ENCODE results near the gene HOXB5. TPM values are rescaled to one million over a fixed set of nuclear protein-coding genes. Genes with fewer than 3 reads are reported as not detected.
A peak's percentile ranks its signal among the peaks of the same experiment; 100 is the strongest.

HOXB5 gene
- total RNA-seq, 1 experiment from 2014 or later, result 5.9 TPM

DNA sequence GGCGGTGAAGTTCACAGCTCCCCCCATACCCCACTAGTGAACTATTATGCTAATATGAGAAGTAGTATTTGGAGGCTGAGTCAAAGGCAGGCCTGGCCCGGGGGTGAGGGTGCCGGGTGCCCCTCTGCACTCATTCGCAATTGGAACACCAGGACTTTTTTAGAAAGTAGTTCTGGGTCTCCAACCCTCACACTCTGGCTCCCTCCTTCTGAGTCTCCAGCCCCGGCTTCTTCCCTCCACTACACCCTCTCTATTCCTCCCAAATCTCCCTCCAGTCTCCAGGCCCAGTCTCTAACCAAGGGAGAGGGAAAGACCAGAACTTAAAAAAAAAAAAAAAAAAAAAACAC, 37.4 kb downstream of the HOXB5 start:
- H3K27ac ChIP-seq (ENCODE audit: low read depth, low read length, poor library complexity, severe bottlenecking), result peak overlapping the region; percentile 26
- intact Hi-C loops (cut with micrococcal nuclease; ENCODE audit: unreplicated experiment), result no loop called here
- DNase-seq (ENCODE audit: low spot score), result no peak
- TF ChIP-seq, protein P1, sequence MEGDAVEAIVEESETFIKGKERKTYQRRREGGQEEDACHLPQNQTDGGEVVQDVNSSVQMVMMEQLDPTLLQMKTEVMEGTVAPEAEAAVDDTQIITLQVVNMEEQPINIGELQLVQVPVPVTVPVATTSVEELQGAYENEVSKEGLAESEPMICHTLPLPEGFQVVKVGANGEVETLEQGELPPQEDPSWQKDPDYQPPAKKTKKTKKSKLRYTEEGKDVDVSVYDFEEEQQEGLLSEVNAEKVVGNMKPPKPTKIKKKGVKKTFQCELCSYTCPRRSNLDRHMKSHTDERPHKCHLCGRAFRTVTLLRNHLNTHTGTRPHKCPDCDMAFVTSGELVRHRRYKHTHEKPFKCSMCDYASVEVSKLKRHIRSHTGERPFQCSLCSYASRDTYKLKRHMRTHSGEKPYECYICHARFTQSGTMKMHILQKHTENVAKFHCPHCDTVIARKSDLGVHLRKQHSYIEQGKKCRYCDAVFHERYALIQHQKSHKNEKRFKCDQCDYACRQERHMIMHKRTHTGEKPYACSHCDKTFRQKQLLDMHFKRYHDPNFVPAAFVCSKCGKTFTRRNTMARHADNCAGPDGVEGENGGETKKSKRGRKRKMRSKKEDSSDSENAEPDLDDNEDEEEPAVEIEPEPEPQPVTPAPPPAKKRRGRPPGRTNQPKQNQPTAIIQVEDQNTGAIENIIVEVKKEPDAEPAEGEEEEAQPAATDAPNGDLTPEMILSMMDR (conservative IDR thresholded peaks at IDR 0.05; ENCODE audit: low read depth, low read length), result no peak
- TF ChIP-seq EZH2 (IDR thresholded peaks at IDR 0.05; ENCODE audit: borderline replicate concordance, low read depth, low read length, poor library complexity, severe bottlenecking), result no peak
- no TSS peak for BruUV-seq (replicated peaks)
- no peaks in the 10 kb centered on the region for H3K27me3 ChIP-seq (replicated peaks; ENCODE audit: insufficient read depth, low read depth, low read length, poor library complexity)
- H3K4me3 ChIP-seq (ENCODE audit: low read depth, low read length, poor library complexity, severe bottlenecking), result peak overlapping the region; percentile 47
- H3K9me3 ChIP-seq (ENCODE audit: low read depth, low read length, poor library complexity, severe bottlenecking), result no peaks in the 10 kb centered on the region
- CTCF ChIA-PET, result interaction anchor here (0.6 to 0.7 kb wide), 2 partner anchors 10 to 185 kb away, joined by 3 read pairs; no protein-coding TSS in a partner anchor
- POLR2A ChIA-PET (ENCODE audit: low non-redundant PET), result no interaction called here
- H3K36me3 ChIP-seq (ENCODE audit: insufficient read depth, low read length, poor library complexity, severe bottlenecking), result peaks cover 12% of the 10 kb centered on the region
- H3K4me1 ChIP-seq (ENCODE audit: insufficient read depth, low read length, poor library complexity, severe bottlenecking), result peaks cover 45% of the 10 kb centered on the region

DNA sequence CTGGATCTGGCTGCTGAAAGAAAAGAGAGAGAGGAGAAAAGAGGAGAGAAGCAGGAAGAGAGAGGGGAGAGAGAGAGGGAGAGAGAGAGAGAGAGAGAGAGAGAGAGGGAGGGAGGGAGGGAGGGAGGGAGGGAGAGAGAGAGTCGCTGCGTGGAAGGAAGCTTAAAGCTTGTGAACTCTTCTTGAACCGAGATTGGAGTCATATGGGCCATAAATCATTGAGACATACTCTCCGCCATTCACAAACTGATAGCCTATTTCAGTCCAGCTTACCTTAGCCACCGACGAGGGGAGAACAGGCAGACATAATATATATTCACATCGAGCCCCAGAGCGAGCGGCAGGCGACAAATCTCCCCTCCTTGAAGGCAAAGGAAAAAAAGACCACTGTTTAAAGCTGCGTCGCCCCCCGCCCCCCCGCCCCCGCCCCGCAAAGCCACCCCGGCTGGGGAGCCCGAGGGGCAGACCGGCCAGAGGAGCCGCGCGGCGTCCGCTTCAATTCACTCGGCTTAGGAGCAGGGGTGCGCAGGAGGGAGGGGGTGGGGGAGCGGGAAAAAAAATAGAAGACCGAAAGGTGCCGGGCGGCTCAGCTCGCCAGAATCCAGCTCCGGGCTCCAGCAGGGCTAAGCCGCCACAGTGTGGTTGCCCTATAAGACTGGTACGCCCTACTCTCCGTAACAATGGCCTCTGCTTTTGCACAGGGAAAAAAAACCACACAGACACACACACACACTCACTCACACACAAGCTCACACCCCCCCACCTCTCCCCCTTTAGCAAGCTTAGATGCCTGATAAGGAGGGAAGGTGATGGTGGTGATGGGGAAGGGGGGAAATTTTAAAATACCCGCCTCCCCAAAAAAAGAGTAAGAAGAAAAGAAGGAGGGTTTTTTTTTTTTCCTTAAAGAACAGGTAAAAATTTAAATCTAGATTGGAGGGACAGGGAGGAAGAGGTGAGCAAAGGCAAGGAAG, 38.0 kb downstream of the HOXB5 start:
- Histone ChIP-seq H3K27me3 (replicated peaks; ENCODE audit: insufficient read depth, low read depth, low read length, poor library complexity) (no peaks in the 10 kb centered on the region), H3K9me3 (ENCODE audit: low read depth, low read length, poor library complexity, severe bottlenecking) (no peaks in the 10 kb centered on the region), H3K27ac (ENCODE audit: low read depth, low read length, poor library complexity, severe bottlenecking) (peak overlapping the region; percentile 81), H3K36me3 (ENCODE audit: insufficient read depth, low read length, poor library complexity, severe bottlenecking) (peaks cover 14% of the 10 kb centered on the region), H3K4me1 (ENCODE audit: insufficient read depth, low read length, poor library complexity, severe bottlenecking) (peaks cover 42% of the 10 kb centered on the region), H3K4me3 (ENCODE audit: low read depth, low read length, poor library complexity, severe bottlenecking) (peak overlapping the region; percentile 47)
- CTCF ChIA-PET, result interaction anchor here (0.5 to 0.8 kb wide), 4 partner anchors 9 to 184 kb away, joined by 3 to 7 read pairs (median 3); no protein-coding TSS in a partner anchor
- no TSS peak for BruUV-seq (replicated peaks)
- TF ChIP-seq, protein P1 (conservative IDR thresholded peaks at IDR 0.05; ENCODE audit: low read depth, low read length), result no peak
- no peak for TF ChIP-seq EZH2 (IDR thresholded peaks at IDR 0.05; ENCODE audit: borderline replicate concordance, low read depth, low read length, poor library complexity, severe bottlenecking)
- POLR2A ChIA-PET (ENCODE audit: low non-redundant PET), result interaction anchor here (0.6 kb wide), 2 partner anchors 25 to 71 kb away, joined by 3 to 8 read pairs; partner anchors contain the start of genes HOXB1 and HOXB9
- intact Hi-C loops (cut with micrococcal nuclease; ENCODE audit: unreplicated experiment), result no loop called here
- DNase-seq (ENCODE audit: low spot score), result peak; percentile 92

DNA sequence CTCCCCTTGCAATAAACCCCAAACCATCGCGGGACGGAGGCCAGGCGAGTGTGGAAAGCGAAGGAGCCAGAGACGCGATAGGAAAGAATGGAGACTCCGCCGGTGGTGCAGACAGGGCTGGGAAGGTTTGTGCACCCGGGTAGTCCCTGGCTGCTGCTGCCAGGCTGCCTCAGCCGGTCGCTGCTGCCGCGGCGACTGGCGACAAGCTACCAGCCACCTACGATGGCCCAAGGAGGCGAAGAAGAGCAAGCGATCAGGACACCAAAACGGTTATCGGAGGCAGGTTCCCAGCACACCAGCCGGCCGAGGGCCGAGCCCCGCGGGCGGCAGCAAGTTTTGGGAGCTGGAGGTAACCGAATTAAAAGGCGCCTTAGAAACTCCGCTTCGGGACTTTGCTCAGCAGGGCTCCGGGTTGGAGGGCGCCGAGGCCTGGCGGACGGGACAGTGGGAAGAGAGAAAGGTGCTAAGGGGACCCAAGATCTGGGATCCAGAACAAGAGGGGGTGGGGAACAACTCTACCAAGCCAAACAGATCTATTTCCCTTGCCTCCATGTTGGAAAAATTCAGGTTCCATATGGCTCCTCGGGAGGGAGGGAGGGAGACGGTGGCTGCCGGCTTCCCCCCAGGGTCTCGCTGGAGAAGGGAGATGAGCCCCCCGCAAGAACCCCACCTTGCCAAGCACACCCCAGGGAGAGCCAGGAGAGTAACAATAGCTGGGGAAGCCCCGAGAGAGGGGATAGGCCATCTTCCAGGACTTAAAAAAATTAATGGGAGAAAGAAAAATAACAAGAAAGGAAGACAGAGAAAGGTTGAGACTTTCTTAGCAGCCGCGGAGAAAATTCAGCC, 38.9 kb downstream of the HOXB5 start:
- H3K9me3 ChIP-seq (ENCODE audit: low read depth, low read length, poor library complexity, severe bottlenecking), result no peaks in the 10 kb centered on the region
- H3K36me3 ChIP-seq (ENCODE audit: insufficient read depth, low read length, poor library complexity, severe bottlenecking), result peaks cover 23% of the 10 kb centered on the region
- intact Hi-C loops (cut with micrococcal nuclease; ENCODE audit: unreplicated experiment), result no loop called here
- H3K4me1 ChIP-seq (ENCODE audit: insufficient read depth, low read length, poor library complexity, severe bottlenecking), result peaks cover 42% of the 10 kb centered on the region
- no peaks in the 10 kb centered on the region for H3K27me3 ChIP-seq (replicated peaks; ENCODE audit: insufficient read depth, low read depth, low read length, poor library complexity)
- DNase-seq (ENCODE audit: low spot score), result peak; percentile 47
- ChIA-PET POLR2A (ENCODE audit: low non-redundant PET) (no interaction called here), CTCF (interaction anchor here (0.7 kb wide), 1 partner anchor 32 kb away, joined by 3 read pairs; no protein-coding TSS in a partner anchor)
- peak overlapping the region; percentile 81 for H3K27ac ChIP-seq (ENCODE audit: low read depth, low read length, poor library complexity, severe bottlenecking)
- TSS peak; percentile 35 for BruUV-seq (replicated peaks)
- TF ChIP-seq EZH2 (IDR thresholded peaks at IDR 0.05; ENCODE audit: borderline replicate concordance, low read depth, low read length, poor library complexity, severe bottlenecking), result no peak
- TF ChIP-seq, protein P1 (conservative IDR thresholded peaks at IDR 0.05; ENCODE audit: low read depth, low read length), result no peak
- H3K4me3 ChIP-seq (ENCODE audit: low read depth, low read length, poor library complexity, severe bottlenecking), result peak overlapping the region; percentile 47
